Neuronal stem cell (in vitro differentiated cells): ENCODE measurements around the gene CD69.

Source experiments
- DNase-seq: peaks from one replicate; pipeline ENCODE4 v3.0.0-alpha.2; 2013; ENCODE audit warnings: low spot score
- H2AFZ ChIP-seq: one replicate; pipeline ENCODE4 v1.6.1; 2013; ENCODE audit warnings: mild to moderate bottlenecking, low read length, inconsistent platforms
- H2AK5ac ChIP-seq: 2 replicates; pipeline ENCODE4 v1.6.1; 2013; ENCODE audit warnings: low read depth, mild to moderate bottlenecking, inconsistent platforms, low read length, moderate library complexity, mixed read lengths
- H2BK120ac ChIP-seq: 2 replicates; pipeline ENCODE4 v1.6.1; 2013; ENCODE audit warnings: low read depth, mild to moderate bottlenecking, inconsistent platforms, low read length, moderate library complexity, mixed read lengths
- H2BK12ac ChIP-seq: one replicate; pipeline ENCODE4 v1.6.1; 2013; ENCODE audit warnings: low read length, inconsistent platforms
- H2BK15ac ChIP-seq: 2 replicates; pipeline ENCODE4 v1.6.1; 2013; ENCODE audit warnings: mild to moderate bottlenecking, low read length, inconsistent platforms, mixed read lengths
- H2BK5ac ChIP-seq: one replicate; pipeline ENCODE4 v1.6.1; 2013; ENCODE audit warnings: inconsistent platforms, mild to moderate bottlenecking, low read length, moderate library complexity
- H3K14ac ChIP-seq: one replicate; pipeline ENCODE4 v1.6.1; 2013; ENCODE audit warnings: low read length, inconsistent platforms
- H3K18ac ChIP-seq: 2 replicates; pipeline ENCODE4 v1.6.1; 2013; ENCODE audit warnings: low read length, inconsistent platforms
- H3K23ac ChIP-seq: 2 replicates; pipeline ENCODE4 v1.6.1; 2013; ENCODE audit warnings: low read depth, mild to moderate bottlenecking, mixed read lengths, low read length, inconsistent platforms; ENCODE audit not compliant: poor library complexity
- H3K27ac ChIP-seq: replicated peaks from 3 replicates; pipeline ENCODE4 v1.5.1; 2013; ENCODE audit warnings: low read length, inconsistent platforms
- H3K27me3 ChIP-seq, 3 experiments: 2 replicates each; pipeline ENCODE4 v1.6.1; 2013; ENCODE audit warnings: low read length in 3 of 3, mild to moderate bottlenecking in 2 of 3, inconsistent platforms in 1 of 3, low read depth in 1 of 3, mixed read lengths in 1 of 3, moderate library complexity in 1 of 3; ENCODE audit not compliant: control insufficient read depth in 3 of 3, insufficient read depth in 3 of 3
- H3K36me3 ChIP-seq, 2 donors: replicated peaks in 1 of 2; 2 replicates each; pipeline ENCODE4 v1.6.1; 2013; ENCODE audit warnings: low read length in 2 of 2; ENCODE audit not compliant: control insufficient read depth in 2 of 2, insufficient read depth in 2 of 2
- H3K4ac ChIP-seq: 2 replicates; pipeline ENCODE4 v1.6.1; 2013; ENCODE audit warnings: inconsistent platforms, mild to moderate bottlenecking, low read length, moderate library complexity
- H3K4me1 ChIP-seq, 2 donors: 1 replicate in 1 of 2; 2 replicates in 1 of 2; pipeline ENCODE4 v1.6.1; 2013; ENCODE audit warnings: low read length in 2 of 2, low read depth in 1 of 2; ENCODE audit not compliant: control insufficient read depth in 2 of 2, insufficient read depth in 1 of 2
- H3K4me2 ChIP-seq: one replicate; pipeline ENCODE4 v1.6.1; 2013; ENCODE audit warnings: mild to moderate bottlenecking, low read length, inconsistent platforms; ENCODE audit not compliant: insufficient read depth, poor library complexity, severe bottlenecking
- H3K4me3 ChIP-seq, 2 donors: 2 replicates each; pipeline ENCODE4 v1.5.1; 2013; ENCODE audit warnings: low read length in 2 of 2, mild to moderate bottlenecking in 2 of 2, inconsistent platforms in 1 of 2, moderate library complexity in 1 of 2
- H3K79me1 ChIP-seq: one replicate; pipeline ENCODE4 v1.6.1; 2013; ENCODE audit warnings: low read depth, mild to moderate bottlenecking, inconsistent platforms, low read length, moderate library complexity
- H3K9ac ChIP-seq: one replicate; pipeline ENCODE4 v1.6.1; 2013; ENCODE audit warnings: mild to moderate bottlenecking, low read depth, low read length, inconsistent platforms; ENCODE audit not compliant: poor library complexity
- H3K9me3 ChIP-seq, 2 donors: replicated peaks in 1 of 2; 2 replicates each; pipeline versions ENCODE3 to v1.6.1; 2013; ENCODE audit warnings: low read length in 2 of 2, mild to moderate bottlenecking in 2 of 2, inconsistent platforms in 1 of 2, low read depth in 1 of 2, mixed read lengths in 1 of 2, moderate library complexity in 1 of 2; ENCODE audit not compliant: control insufficient read depth in 2 of 2, insufficient read depth in 1 of 2
- H4K8ac ChIP-seq: one replicate; pipeline ENCODE4 v1.6.1; 2013; ENCODE audit warnings: low read depth, mild to moderate bottlenecking, inconsistent platforms, low read length, moderate library complexity
- H4K91ac ChIP-seq: one replicate; pipeline ENCODE4 v1.6.1; 2013; ENCODE audit warnings: low read length, low read depth, mild to moderate bottlenecking, inconsistent platforms; ENCODE audit not compliant: poor library complexity
- WGBS, 2 donors: extraction: QIAGEN DNeasy Blood & Tissue Kit; methylation state at CpG; one replicate each; pipeline ENCODE4 v1.1.7; 2013; ENCODE audit warnings: missing lambda C conversion rate in 2 of 2, mixed read lengths in 1 of 2; ENCODE audit not compliant: insufficient read length in 2 of 2, insufficient replicate concordance in 1 of 2; ENCODE audit errors: extremely low coverage in 2 of 2; 5-methylcytosine and 5-hydroxymethylcytosine counted together

CD69 gene

DNA sequence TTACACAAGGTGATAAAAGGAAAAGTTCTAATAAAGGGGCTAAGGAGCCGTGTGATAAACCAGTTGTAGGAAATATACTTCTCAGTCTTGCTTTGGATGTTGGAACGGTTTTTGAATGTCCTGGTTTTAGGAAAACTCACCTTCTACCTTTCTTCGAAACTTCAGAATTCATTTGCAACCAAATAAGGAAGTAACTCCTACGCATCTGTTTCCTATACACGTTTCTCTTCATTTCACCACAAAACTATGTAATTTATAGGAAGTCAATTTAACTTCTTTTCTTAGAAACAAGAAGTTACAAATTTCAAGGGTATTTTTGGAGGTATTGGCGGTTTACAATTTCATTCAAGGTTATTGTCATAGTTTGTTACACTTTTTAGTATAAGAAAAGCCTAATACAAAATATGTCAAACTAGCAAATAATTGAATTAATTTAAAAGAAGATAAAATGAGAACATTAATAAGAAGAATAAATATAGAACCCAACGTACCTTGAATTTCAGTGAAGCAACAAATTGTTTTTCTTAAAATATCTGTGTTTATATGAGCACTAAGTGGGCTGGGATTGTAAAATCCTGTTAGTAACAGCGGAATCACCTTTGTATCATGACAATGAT, 33.2 kb upstream of the CD69 start:
- Histone ChIP-seq H3K18ac (no peak overlapping the region), H3K23ac (no peak overlapping the region), H3K4me3 (no peak overlapping the region), H3K9me3 (no peaks in the 10 kb centered on the region), H2BK5ac (no peak overlapping the region), H4K91ac (no peak overlapping the region), H3K27ac (no peak overlapping the region), H3K79me1 (no peaks in the 10 kb centered on the region), H3K4ac (no peak overlapping the region), H3K4me1 (no peaks in the 10 kb centered on the region), H3K9ac (no peak overlapping the region), H3K27me3 (no peaks in the 10 kb centered on the region), H3K14ac (no peak overlapping the region), H3K4me2 (no peak overlapping the region), H2AFZ (no peak overlapping the region), H2BK15ac (no peak overlapping the region), H4K8ac (no peak overlapping the region), H2BK120ac (no peak overlapping the region), H2BK12ac (no peak overlapping the region), H3K36me3 (no peaks in the 10 kb centered on the region), H2AK5ac (no peak overlapping the region)
- no CpG with 5 or more reads among the region's 8 CpGs for WGBS, 2 donors
- DNase-seq, result no peak

DNA sequence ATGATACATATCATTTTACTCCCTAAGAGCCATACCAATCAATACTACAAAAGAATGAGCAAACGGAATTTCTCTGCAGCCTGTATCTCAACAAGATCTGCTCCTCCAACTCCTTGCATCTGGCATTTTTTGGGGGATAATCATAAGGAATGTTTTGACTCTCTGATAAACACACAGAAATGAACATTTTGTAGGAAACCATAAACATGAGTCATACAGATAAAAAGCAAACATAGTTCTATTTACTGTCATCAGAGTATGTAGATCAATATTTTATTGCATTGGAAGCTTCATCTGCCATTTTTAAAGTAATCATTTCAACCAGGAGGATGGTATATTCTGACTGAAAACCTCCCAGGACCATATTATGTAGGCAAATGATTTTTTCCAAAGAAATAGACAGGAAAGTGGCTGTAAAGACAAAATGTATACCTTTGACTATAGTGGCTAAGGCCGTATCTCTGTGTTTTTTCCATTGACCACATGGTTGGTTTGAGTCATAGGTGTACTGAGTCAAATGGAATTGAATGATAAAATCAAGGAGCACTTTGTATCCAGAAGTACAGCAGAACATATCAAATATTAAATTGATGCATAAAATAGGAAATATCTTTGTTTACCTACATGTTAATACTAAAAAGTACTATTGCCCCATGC, 32.4 kb upstream of the CD69 start:
- no peak overlapping the region for H3K4ac ChIP-seq
- H2BK5ac ChIP-seq, result no peak overlapping the region
- no peak overlapping the region for H2BK12ac ChIP-seq
- no peak overlapping the region for H3K14ac ChIP-seq
- no peak overlapping the region for H3K18ac ChIP-seq
- no peak overlapping the region for H2BK15ac ChIP-seq
- no peak overlapping the region for H2BK120ac ChIP-seq
- H3K4me1 ChIP-seq, result no peaks in the 10 kb centered on the region
- WGBS, 2 donors, result no CpG with 5 or more reads among the region's 2 CpGs
- no peak for DNase-seq
- no peak overlapping the region for H3K4me2 ChIP-seq
- no peak overlapping the region for H4K8ac ChIP-seq
- no peak overlapping the region for H4K91ac ChIP-seq
- H3K36me3 ChIP-seq, result no peaks in the 10 kb centered on the region
- H3K9ac ChIP-seq, result no peak overlapping the region
- no peaks in the 10 kb centered on the region for H3K27me3 ChIP-seq
- H2AK5ac ChIP-seq, result no peak overlapping the region
- H3K4me3 ChIP-seq, result no peak overlapping the region
- H3K27ac ChIP-seq, result no peak overlapping the region
- H3K9me3 ChIP-seq, result no peaks in the 10 kb centered on the region
- no peaks in the 10 kb centered on the region for H3K79me1 ChIP-seq
- no peak overlapping the region for H3K23ac ChIP-seq
- no peak overlapping the region for H2AFZ ChIP-seq

DNA sequence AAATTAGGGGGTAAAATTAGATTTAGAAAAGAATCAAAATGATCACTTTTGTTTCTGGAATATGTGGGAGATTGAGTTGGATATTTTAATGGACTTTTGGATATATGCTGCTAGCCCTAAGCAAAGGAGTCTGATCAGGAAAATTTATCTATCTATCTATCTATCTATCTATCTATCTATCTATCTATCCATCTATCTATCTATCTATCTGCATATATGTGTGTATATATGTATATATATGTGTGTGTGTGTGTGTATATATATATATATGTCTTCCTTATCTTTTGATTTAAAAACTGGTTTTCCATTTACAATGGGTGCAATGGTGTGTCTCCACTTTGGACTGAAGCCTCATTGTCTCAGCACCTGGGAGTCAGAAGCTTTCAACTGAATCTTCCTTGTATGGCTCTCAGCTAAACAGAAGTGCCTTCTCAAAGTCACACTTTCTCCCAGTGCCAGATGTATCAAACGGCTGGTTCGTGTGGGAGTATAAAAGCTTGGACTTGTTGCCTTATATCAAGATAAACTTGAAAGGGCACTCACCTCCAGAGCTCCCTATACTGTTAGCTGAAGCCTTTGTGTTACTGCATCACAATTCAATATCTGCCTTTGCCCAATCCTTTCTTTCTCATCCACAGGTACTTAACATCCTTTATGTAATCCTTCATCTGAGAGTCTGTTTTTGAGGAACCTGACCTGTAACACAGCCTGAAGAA, 31.6 kb upstream of the CD69 start:
- H4K8ac ChIP-seq, result no peak overlapping the region
- H3K4ac ChIP-seq, result no peak overlapping the region
- WGBS, 2 donors, result no CpG with 5 or more reads among the region's 2 CpGs
- no peak overlapping the region for H2BK12ac ChIP-seq
- H4K91ac ChIP-seq, result no peak overlapping the region
- H3K9me3 ChIP-seq, result no peaks in the 10 kb centered on the region
- no peak overlapping the region for H3K9ac ChIP-seq
- H2AK5ac ChIP-seq, result no peak overlapping the region
- H3K79me1 ChIP-seq, result no peaks in the 10 kb centered on the region
- DNase-seq, result no peak
- no peak overlapping the region for H3K4me2 ChIP-seq
- no peak overlapping the region for H3K18ac ChIP-seq
- H3K4me3 ChIP-seq, result no peak overlapping the region
- no peaks in the 10 kb centered on the region for H3K36me3 ChIP-seq
- no peaks in the 10 kb centered on the region for H3K27me3 ChIP-seq
- no peak overlapping the region for H2BK120ac ChIP-seq
- H2BK15ac ChIP-seq, result no peak overlapping the region
- H2AFZ ChIP-seq, result no peak overlapping the region
- H3K14ac ChIP-seq, result no peak overlapping the region
- no peak overlapping the region for H3K23ac ChIP-seq
- no peaks in the 10 kb centered on the region for H3K4me1 ChIP-seq
- no peak overlapping the region for H2BK5ac ChIP-seq
- no peak overlapping the region for H3K27ac ChIP-seq
